CD4-positive, alpha-beta T cell treated with Interleukin-17A for 4 hours (primary cell): ENCODE results near the gene UTS2.

Experiments
- DNase-seq: peaks from one replicate; pipeline ENCODE4 v3.0.0-alpha.2; 2020; ENCODE audit warnings: mixed read lengths

The UTS2 gene

DNA sequence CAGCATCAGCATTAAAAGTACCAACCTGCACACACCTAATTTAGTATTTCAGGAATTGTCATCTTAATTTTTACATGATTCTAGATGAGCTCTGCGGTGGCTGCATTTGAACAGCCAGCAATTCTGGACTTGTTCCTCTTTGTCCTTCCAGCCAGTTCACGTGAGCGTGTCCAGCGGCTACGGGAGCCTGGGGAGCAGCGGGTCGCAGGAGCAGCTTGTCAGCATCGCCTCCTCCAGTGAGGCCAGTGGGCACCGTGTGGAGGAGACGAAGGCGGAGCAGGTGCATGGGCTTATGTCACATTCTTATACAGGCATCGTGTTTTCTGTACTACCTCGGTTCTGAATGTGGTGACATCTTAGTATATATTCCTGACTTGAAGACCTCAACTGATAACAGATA, 43.1 kb downstream of the UTS2 start:
- no peak for DNase-seq

DNA sequence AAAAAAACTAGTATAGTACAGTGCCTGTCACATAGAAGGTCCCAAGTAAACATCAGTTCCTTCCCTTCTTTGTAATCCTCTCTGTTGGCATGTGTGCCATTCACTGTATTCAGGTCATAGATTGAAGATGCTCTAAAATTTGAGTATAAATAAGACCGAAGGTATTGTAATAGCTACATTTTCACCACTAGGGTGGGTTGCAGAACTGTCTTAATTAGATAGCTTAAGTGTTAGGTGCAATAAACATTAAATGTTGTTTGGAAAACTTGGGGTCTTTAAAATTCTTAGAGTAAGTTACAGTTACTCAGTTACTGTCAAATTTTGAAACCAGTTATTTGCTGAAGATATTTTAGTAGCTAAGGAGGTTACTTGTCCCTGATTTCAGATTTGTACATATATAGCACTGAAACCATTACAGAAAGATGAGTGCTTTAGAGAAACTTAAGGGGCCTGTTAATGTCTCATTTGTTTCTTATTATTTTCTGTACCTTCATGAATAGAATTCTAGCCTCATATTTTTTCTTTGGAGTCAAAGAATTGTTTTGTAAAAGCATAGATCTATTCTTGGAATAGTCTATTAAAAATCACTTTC, 44.5 kb downstream of the UTS2 start:
- no peak for DNase-seq

DNA sequence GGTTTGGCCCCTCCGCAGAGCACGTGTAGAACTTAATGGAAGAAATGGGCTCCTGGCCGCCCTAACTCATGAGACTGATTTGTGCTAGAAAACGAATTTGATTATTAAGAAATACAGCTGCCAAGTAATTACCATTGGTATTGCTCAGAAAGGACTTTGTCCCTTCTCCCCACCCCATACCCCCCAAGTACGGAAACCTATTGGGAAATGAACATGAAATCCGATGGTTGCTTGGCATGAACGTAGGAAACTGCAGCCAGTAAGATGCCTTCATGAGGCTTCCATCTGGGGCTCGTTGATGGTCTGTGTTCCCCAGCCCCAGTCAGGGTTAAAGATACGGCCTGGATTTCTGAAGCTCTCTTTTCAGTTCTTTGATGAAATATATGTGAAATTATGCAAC, 47.4 kb downstream of the UTS2 start:
- DNase-seq = no peak
